Transverse colon (tissue), 4 donors: ENCODE results near the gene ZNF516.

ENCODE experiments used
- CTCF ChIP-seq, 5 experiments: fragments of 200-600 bp in 3 of 5; fragments of 450-650 bp in 2 of 5; sonication (generic) in 3 of 5; IDR thresholded peaks; 1 replicate in 2 of 5; 2 replicates in 3 of 5; pipeline ENCODE4 v1.5.1; 2016 to 2017; ENCODE audit warnings: antibody characterized with exemption in 5 of 5, inconsistent platforms in 3 of 5, mild to moderate bottlenecking in 2 of 5, moderate library complexity in 1 of 5
- EP300 ChIP-seq: sonication (generic); formaldehyde crosslinking; IDR thresholded peaks from one replicate; pipeline ENCODE4 v1.6.1; 2017; ENCODE audit warnings: antibody characterized with exemption, low read depth
- POLR2A ChIP-seq: fragments of 450-650 bp; IDR thresholded peaks from one replicate; pipeline ENCODE4 v1.6.1; 2016; ENCODE audit warnings: antibody characterized with exemption, mild to moderate bottlenecking, moderate library complexity
- POLR2AphosphoS5 ChIP-seq, 3 donors: sonication (generic); formaldehyde crosslinking; IDR thresholded peaks; one replicate each; pipeline ENCODE4 v1.6.1; 2016; ENCODE audit warnings: antibody characterized with exemption in 3 of 3

- TF ChIP-seq CTCF (IDR thresholded peaks at IDR 0.05) (no peak), POLR2AphosphoS5 (IDR thresholded peaks at IDR 0.05) (no peak), EP300 (no peak), POLR2A (no peak)
Observed at GRCh38 chr18:76472829-76473228, 22.2 kb downstream of the ZNF516 start.
